HG03066 (cell line): Measurements from ENCODE around the gene ANGPTL5.
"Not testable (repeated sequence)": the region's sequence is repeated elsewhere in the genome, so short reads cannot be mapped to it uniquely, and the experiment has no call there.

Source experiments
- ATAC-seq: cut with Tn5 transposase; IDR thresholded peaks from one replicate; pipeline ENCODE4 v1.9.1; 2021; ENCODE audit warnings: low read depth; ENCODE audit not compliant: unreplicated experiment

The ANGPTL5 gene

DNA sequence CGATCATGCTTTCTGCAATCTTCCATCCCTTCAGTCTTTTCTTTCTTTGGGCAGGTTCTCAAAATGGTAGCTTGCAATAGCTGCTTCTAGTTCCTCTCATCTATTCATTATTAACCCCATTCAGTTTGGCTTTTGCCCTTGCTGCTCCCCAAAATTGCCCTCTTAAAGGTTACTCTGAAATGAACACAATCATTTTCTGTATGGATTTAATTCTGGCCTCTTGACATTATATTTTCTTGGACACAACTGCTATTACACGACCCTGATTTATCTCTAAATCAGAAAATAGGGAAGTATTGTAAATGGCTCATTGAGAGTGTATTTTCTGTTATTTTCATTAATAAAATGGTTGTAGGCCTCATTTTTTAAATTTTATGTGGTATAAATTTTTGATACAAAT, at the start of gene ANGPTL5:
ANGPTL5 (minus strand) TSS at position 101 of the 400 bp plus-strand sequence. CDS start 8,613 bp downstream, outside the sequence.
- ATAC-seq: no peak

DNA sequence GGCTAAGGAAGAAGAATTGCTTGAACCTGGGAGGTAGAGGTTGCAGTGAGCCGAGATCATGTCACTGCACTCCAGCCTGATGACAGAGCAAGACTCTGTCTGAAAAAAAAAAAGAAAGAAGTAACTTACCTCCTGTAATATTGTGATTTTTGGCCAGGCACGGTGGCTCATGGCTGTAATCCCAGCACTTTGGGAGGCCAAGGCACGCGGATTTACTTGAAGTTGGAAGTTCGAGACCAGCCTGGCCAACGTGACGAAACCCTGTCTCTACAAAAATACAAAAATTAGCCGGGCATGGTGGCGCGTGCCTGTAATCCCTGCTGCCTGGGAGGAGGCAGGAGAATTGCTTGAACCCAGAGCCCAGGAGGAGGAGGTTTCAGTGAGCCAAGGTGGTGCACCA, 47.9 kb upstream of the ANGPTL5 start:
- ATAC-seq: not testable (repeated sequence)

DNA sequence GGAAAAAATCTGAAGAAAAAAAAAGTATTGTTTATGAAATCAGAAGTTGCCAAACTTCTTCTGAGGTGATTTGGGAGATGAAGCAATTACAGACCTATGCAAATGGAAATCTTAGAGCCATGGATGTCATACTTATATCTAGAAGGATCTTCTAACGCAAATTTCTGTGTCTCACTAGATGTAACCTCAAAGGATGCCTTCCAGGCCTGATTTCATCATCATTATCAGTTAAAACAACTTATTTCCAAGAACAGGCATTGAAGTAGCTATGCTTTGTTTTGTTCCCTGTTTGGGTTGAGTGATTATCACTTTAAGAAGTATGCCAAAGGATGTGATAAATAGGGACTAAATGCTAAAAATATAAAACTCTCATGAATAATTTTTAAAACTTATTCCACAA, 43.9 kb upstream of the ANGPTL5 start:
- ATAC-seq: no peak

DNA sequence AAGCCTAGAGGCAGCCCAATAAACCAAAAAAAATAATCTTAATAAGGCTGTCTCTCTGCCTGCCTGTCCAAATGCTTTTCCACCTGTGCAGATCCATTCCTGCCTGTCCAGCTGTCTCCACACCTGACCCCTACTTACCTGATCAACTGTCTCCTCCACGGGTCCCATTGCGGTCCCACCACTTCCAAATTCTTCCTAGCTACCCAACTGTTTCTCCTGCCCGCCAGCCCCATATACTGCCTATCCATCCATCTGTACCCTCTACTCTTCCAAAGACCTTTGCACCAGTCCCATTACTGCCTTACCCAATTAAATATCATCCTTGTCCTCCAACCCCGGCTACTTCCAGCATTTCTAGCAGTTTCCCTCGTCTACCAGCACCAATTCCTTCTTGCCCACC, 39.4 kb upstream of the ANGPTL5 start:
- no peak for ATAC-seq

DNA sequence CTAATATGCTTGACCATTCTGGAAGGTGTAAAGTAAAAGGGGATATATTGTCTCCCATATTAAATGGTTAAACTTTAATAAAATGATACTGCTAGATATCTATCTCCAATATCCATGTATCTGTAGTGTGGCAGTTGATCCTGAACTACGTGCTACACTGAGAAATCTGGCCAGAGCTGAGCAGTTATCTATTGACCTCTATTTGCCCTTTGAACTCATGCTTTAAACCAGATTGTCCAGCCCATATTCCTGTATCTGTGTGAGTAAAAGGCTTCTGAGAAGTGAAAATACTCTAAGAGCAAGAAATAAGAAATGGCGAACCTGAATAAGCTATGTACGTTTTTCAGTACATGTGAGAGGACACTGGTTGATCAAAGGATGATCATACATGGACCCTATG, 39.0 kb upstream of the ANGPTL5 start:
- ATAC-seq: no peak

DNA sequence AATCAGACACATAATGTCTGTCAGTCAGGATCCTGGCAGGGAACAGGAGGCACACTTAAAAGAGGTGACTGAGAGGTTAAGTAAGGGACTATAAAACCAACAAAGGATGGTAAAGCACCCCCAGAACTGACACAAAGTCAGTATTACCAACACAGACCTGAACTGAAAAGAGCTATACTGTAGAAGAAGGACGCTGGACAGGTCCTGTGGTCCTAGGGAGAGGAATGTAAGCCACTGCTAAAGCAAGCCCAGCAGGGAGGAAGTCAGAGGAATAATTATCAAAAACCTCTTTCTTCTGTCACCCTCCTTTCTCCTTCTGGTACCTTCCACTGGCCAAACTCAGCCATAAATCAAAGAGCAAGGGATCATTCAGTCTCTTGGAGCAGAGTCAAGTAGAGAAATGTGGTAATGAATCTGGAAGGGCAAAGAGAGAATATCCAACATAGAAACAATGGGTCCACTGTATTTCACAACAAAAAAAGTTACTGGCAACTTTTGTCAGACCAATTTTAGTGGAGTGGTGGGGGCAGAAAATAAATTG, 33.4 kb upstream of the ANGPTL5 start:
- ATAC-seq: no peak

DNA sequence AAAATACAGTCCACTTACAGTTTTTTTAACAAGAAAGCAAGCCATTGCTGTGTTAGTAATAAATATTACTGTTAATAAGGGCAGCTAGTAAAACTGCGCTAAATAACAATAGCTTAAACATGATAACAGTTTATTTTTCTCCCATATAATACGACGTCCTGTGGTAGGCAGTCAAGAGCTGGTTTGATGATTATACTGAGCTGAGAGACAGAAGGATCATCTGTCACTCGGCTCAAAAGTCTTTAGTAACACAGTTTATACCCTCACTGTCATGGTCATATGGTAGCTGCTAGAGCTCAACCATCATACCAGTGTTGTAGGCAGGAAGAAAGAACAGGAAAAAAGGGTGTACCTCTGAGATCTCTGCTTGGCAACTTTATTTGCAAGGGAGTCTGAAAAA, 29.1 kb upstream of the ANGPTL5 start:
- ATAC-seq: no peak

DNA sequence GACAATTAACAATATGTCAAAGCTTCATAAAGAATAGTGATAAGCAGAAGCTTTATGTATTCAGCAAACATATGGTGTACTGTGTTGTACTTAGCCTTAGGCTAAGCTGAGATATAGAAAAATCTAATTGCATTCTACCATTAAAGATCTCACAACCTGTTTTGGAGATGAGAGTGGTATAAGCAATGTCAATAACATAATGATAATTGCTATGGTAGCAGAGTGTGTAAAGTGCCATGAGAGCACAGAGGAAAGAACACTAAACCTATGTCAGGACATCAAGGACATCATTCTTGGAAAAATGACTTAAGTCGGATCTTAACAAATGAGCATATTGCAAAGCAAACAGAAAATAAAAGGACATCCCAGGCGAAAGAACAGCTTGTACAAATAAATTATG, 28.6 kb upstream of the ANGPTL5 start:
- ATAC-seq: no peak

DNA sequence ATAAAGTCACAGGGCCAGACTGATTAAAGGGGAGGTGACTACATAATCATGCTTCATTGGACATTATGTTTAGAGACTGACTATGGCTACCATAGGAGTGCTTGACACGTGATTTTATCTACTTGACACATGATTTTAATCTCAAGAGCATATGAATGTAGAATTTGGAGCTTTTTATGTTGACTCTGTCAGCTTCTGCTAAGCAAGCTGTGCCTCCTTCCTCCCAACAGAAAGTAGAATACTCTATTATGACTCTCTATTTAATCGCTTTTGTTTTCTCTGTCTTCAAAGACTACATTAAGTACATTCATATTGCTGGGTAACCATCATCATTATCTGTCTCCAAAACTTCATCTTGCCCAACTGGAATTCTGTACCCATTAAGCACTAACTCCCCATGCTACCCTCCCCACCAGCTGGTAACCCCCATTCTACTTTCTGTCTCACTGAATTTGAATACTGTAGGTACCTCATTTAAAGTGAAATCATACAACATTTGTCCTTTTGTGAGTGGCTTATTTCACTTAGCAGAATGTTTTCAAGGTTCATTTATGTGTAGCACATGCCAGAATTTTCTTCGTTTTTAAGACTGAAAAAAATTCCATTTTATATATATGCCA, 24.7 kb upstream of the ANGPTL5 start:
- no peak for ATAC-seq

DNA sequence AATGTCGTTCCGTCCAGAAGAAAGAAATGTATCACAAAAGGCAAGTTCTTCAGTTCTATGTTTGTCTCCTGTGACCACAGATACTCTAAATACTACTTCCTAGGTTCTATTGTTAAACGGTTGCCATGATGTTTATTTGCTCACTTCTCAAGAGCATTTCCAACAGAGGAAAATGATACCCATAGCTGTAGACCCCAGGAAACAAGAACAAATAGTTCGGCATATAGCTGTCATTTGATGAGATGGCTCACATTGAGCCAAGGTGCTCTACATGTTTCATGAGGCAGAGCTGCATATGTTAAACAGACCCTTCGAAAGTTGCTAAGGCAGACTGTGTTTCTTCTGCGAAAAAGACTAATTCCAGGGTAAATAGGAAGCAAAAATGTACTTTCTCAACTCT, 15.4 kb upstream of the ANGPTL5 start:
- ATAC-seq: no peak

DNA sequence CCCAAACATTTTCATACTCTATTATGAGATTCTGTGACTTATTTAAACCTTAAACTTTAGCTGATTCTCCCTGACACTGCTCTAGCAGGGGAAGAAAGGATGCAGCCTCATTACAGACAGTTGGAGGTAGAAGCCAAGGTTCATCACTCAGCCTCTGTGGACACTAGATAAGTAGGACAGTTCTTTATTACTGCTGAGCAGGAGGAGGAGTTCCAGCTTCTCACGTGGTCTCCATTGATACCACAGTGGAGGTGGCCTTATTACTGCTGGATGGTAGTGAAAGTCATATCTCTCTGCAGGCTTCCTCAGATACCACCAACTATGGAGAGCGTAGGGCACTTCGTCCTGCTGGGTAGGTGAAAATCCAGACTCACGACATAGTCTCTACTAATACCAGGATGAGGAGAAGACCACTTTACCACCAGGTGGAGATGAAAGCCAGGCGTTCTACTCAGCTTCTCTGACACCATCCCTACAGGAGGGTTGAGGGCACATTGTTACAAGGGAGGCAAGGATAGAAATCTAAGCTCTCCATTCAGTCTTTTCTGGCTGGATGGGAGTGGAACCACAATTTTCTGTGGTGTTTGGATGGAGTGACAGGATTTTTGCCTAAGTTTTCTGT, 13.1 kb upstream of the ANGPTL5 start:
- ATAC-seq: no peak

DNA sequence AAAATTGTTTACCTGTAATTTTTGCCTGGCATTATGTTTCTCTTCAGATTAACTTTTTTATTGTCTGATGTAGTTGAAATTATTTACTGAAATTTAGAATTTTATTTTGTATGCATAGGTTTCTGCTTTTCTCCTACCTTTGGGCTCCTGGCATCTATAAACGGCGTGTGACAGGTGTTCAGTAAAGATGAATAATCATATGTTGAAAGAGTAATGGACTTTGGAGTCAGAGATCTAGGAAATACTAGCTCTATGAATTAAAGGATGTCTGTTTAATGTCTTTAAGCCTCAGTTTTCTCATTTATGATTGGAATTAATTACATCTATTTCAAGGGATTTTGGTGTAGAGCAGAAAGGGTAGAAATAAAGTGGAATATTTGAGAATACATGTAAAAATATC, 7.2 kb upstream of the ANGPTL5 start:
- ATAC-seq: no peak

DNA sequence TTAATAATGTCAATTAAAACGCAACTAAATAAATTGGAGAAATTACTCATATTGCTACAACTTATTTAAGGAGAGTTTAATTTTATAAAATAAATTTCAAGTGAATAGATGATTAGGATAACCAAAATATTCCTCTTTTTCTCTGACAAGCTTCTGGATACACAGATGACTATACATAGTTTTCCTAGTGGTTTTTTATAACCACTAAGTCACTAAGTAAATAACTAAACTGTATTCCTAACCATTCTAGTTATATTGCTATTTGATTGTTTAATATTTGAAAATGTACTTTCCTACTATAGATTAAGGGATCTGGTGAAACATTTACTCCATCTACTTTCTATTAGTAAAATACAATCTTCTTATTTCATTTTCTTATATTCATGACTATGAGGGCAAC, 4.7 kb upstream of the ANGPTL5 start:
- ATAC-seq: no peak

DNA sequence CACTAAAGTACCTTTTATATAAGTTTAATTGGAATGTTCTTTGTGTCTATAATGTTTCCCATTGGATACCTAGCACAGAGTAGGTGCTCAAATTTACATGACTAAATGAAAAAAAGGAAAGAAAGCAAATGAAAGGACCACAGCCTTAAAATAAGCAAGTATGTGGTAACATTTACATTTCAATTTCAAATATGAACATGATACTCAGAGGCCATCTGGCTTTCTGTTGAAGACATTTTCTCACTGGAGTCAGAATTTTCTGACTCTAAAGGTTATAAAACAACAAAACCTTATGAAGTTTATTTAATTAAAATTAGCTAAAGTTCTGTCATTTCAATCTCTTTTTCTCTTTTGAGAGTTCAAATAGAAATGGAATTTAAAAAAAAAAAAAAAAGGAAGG, 904 bp upstream of the ANGPTL5 start:
- ATAC-seq: no peak

DNA sequence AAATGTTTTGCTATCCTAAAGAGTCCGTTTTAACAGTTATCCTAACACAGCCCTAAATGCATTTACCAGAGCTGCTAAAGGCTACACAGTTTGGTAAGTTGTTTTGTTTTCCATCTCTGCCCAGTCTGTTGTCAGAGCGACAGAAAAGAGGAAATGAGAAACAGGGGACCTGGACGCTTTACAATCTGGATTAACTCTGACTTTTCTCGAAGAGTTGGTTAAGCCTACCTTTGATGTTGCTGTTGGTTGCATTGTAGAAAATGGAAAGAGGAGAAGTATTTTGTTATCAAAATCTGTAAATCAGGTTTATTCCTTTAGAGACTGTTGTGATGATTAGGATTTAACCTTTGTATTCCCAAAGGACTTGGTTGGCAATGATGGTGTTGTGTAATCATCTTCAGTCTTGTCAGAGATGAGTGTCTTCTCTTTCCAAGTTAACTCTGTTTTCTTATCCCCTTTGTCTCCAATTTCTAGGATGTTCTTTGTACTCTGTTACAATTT, 481 bp downstream of the ANGPTL5 start:
- peak; percentile 40 for ATAC-seq

DNA sequence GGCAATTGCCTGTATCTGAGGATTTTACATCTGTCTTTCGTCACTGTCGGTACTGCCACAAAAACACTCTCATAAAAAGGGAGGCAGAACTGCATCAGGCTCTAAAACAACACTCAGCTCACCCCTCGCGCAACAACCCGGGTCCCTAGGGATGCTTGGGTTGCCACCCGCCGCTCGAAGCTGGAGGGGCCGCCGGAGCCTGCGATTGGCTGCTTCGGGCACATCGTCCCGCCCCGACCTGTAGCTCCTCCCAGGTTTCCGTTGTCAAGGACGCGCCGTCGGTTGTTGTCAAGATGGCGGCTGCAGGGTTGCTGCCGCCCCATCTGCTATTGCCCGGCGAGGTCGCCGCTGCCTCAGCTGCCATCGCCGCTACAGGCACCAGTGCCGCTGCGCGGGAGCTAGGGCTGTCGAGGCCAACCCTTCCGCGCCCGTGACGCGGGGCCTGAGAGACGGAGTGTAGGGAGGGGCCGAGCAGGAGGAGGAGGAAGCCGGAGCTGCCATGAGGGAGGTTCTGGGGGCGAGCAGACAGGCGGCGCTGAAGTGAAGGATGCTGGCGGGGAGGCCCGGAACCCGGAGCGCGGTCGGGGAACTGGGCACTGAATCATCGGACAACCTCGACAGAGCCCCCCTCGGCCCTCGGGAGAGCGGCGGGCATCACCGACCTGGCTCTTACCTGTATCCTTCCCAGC, 1.4 kb downstream of the ANGPTL5 start, which contains the start of gene CEP126:
CEP126 (plus strand) TSS at position 273 of the 689 bp plus-strand sequence; CDS start at position 548, 275 bp downstream.
- peak; percentile 100 for ATAC-seq

DNA sequence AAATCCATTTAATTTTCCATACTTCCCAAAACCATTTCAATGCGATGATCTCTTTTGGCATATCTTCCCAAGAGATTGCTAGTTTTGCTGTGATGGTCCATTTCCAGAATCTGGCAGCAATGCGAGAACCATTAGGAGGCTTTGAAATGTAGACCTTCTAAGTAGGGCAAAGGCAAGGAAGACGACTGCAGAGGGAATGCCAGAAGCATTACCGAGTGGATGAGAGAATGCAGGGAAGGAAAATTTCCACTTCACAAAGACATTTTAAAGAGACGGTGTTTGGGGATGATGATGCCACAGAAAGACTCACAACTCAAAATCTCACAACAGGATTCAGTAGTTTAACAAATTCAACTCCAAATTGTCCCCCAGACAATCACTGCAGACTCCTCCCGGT, 2.0 kb downstream of the ANGPTL5 start:
- ATAC-seq: no peak

DNA sequence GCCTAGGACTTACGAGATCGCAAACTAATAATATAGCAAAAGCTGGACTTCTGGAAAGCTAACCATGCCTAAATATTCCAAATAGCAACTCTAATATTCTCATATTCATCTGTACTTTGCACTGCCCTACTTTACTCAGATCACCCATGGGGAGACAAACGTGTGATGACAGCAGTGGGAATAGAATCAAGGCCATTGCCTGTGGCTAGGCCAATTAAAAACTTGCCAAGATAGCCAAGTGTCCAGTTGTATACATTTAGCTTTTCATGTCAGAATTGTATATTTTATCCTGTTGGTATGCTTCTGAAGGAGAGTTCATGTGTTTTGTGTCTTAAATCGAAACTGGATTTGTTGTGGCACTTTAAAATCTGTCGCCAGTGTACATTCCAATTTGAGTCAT, 2.7 kb downstream of the ANGPTL5 start:
- ATAC-seq: no peak

DNA sequence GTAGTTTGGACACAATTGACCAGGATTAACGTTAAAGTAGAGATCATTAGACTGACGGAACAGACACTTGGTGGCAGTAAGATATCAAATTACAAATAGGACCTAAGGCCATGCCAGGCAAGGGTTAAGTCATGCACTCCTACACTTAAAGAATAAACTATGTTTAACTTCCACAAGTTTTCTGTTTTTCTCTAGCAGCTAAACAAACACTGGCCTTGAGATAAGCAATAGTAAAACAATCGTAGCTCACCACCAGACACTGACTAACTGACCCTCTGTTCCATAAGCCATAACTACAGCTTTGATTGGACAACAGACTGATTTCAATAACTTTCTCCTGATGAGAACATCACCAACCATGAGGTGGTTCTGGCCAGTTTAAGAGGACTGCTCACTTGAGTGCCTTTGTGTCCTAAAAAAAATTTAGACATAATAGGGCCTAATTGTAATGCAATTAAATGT, 3.5 kb downstream of the ANGPTL5 start:
- no peak for ATAC-seq

DNA sequence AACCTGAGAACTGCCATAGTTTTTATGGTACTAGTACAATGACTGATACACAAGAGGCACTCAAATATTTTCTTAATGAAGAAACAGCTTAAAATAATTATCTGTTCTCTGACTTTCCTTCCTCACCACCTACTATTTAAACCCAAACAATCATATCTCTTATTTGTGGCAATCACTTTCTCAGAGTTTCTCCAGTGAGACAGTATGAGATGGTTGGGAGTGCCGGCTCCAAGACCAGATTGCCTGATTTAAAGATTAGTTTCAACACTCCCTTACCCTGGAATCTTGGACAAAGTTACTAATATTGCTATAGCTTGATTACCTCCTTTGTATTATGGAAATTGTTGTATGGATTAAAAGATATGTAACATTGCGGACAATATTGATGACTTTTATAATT, 7.2 kb downstream of the ANGPTL5 start:
- ATAC-seq: no peak

DNA sequence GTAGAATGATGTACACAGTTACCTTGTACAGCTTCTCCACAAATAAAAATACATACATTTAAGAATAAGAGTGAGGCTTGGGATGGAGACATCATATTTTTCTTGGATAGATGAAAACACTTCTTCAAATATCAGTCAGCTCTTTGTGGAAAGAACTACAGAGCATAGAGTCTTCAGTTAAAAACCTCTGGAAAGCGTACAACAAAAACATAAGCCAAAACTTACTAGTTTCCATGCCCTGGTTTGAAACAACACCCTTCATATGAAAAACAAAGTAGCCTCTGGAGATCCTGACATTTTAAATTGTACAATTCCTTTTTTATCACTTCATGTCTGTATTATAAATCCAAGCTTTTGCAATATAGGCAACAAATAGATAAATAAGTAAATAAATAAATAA, 8.5 kb downstream of the ANGPTL5 start:
- no peak for ATAC-seq
